22Rv1 (cell line): ENCODE results near the gene KCNQ2.

Experiments
- H3K27ac ChIP-seq: fragments of 450-650 bp; 2 replicates; pipeline ENCODE4 v1.5.1; 2017
- CTCF ChIP-seq: fragments of 450-650 bp; IDR thresholded peaks from 2 replicates; pipeline ENCODE4 v1.5.1; 2017; ENCODE audit warnings: mild to moderate bottlenecking
- ZFX ChIP-seq: fragments of 450-650 bp; IDR thresholded peaks from 2 replicates; pipeline ENCODE4 v1.6.1; 2017; ENCODE audit warnings: antibody characterized with exemption, borderline replicate concordance

The KCNQ2 gene

GRCh38 chr20:63359937-63360849 is 112.3 kb downstream of the KCNQ2 start:
- no peak for TF ChIP-seq ZFX
- TF ChIP-seq CTCF: no peak
- H3K27ac ChIP-seq: no peak overlapping the region

GRCh38 chr20:63359164-63359934 is 113.1 kb downstream of the KCNQ2 start:
- no peak overlapping the region for H3K27ac ChIP-seq
- no peak for TF ChIP-seq CTCF
- TF ChIP-seq ZFX: no peak

- TF ChIP-seq CTCF (no peak), ZFX (no peak)
- H3K27ac ChIP-seq: no peak overlapping the region
Measured at GRCh38 chr20:63357921-63358905, 114.2 kb downstream of the KCNQ2 start.

- H3K27ac ChIP-seq: no peak overlapping the region
- TF ChIP-seq ZFX: no peak
- no peak for TF ChIP-seq CTCF
Measured at GRCh38 chr20:63356931-63357879, 115.2 kb downstream of the KCNQ2 start.

- no peak overlapping the region for H3K27ac ChIP-seq
- no peak for TF ChIP-seq ZFX
- TF ChIP-seq CTCF: no peak
Measured at GRCh38 chr20:63356511-63356910, 115.9 kb downstream of the KCNQ2 start.

- TF ChIP-seq CTCF (no peak), ZFX (no peak)
- no peak overlapping the region for H3K27ac ChIP-seq
Measured at GRCh38 chr20:63355781-63356295, 116.6 kb downstream of the KCNQ2 start.
